Measurements from ENCODE around the gene SMAD1.
"Not testable (repeated sequence)": the region's sequence is repeated elsewhere in the genome, so short reads cannot be mapped to it uniquely, and the experiment has no call there.

The SMAD1 gene

GRCh38 chr4:145530662-145531061 is 49.0 kb downstream of the SMAD1 start:
- DNase-seq = no peak

- DNase-seq = no peak
These were observed 49.6 kb downstream of the SMAD1 start for GRCh38 chr4:145531223-145531622.

- DNase-seq = no peak
These were observed 50.2 kb downstream of the SMAD1 start for GRCh38 chr4:145531859-145532258.

GRCh38 chr4:145533001-145533400 is 51.3 kb downstream of the SMAD1 start:
- no peak for DNase-seq

- not testable (repeated sequence) for DNase-seq
These were observed 51.8 kb downstream of the SMAD1 start for GRCh38 chr4:145533415-145533814.

- DNase-seq = no peak
These were observed 52.3 kb downstream of the SMAD1 start for GRCh38 chr4:145533961-145534360.

GRCh38 chr4:145535202-145535601 is 53.5 kb downstream of the SMAD1 start:
- no peak for DNase-seq

- no peak for DNase-seq
These were observed 54.4 kb downstream of the SMAD1 start for GRCh38 chr4:145536044-145536443.

GRCh38 chr4:145538596-145538995 is 56.9 kb downstream of the SMAD1 start:
- DNase-seq = no peak

GRCh38 chr4:145539671-145540070 is 58.0 kb downstream of the SMAD1 start:
- no peak for DNase-seq

GRCh38 chr4:145540235-145540634 is 58.6 kb downstream of the SMAD1 start:
- DNase-seq = no peak

GRCh38 chr4:145541346-145541745 is 59.7 kb downstream of the SMAD1 start:
- DNase-seq = no peak

GRCh38 chr4:145545031-145545430 is 63.4 kb downstream of the SMAD1 start:
- no peak for DNase-seq

GRCh38 chr4:145545538-145546174 is 64.0 kb downstream of the SMAD1 start:
- no peak for DNase-seq

GRCh38 chr4:145546175-145546915 is 64.7 kb downstream of the SMAD1 start:
- DNase-seq = no peak

GRCh38 chr4:145551660-145552059 is 70.0 kb downstream of the SMAD1 start:
- DNase-seq = no peak

GRCh38 chr4:145552181-145552822 is 70.6 kb downstream of the SMAD1 start:
- no peak for DNase-seq

- no peak for DNase-seq
These were observed 71.7 kb downstream of the SMAD1 start for GRCh38 chr4:145553375-145553774.

GRCh38 chr4:145554691-145555090 is 73.0 kb downstream of the SMAD1 start:
- DNase-seq = no peak

GRCh38 chr4:145557720-145558119 is 76.1 kb downstream of the SMAD1 start:
- peak; percentile 62 for DNase-seq

GRCh38 chr4:145563293-145563985 is 81.8 kb downstream of the SMAD1 start:
- DNase-seq = no peak

GRCh38 chr4:145564540-145564939 is 82.9 kb downstream of the SMAD1 start:
- DNase-seq = no peak

- DNase-seq = no peak
These were observed 83.7 kb downstream of the SMAD1 start for GRCh38 chr4:145565328-145565727.

Measured in stimulated activated CD4-positive, alpha-beta T cell treated with anti-CD3 and anti-CD28 coated beads, Interleukin-15, amount 100 ng/mL, for 24 hours (primary cell).